NOMO-1 (cell line): Measurements from ENCODE around the gene RASGRF1.

Experiments
- DNase-seq, 2 experiments: peaks; one replicate each; lab custom pipeline; 2025; ENCODE audit not compliant: unreplicated experiment in 2 of 2; lab: John Stamatoyannopoulos, UW

Gene RASGRF1

GRCh38 chr15:78968114-78968513 is 122.5 kb downstream of the RASGRF1 start:
- DNase-seq = no peak

DNA sequence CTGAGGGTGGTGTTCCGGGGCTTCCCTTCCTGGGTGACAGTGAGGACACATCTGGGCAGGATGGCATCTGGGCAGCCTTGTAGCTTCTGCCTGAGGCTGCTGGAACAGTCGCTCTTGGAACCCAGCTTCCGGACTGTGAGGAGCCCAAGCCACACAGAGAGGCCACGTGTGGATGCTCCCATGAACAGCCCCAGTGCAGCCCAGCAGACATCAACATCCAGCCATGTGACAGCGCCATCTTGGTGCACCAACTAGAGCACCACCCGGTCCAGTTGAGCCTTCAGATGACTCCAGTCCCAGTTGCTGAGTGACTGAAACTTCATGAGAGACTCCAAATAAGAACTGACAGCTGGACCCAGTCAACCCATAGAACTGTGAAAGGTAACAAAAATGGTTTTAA is 130.3 kb downstream of the RASGRF1 start:
- DNase-seq = no peak

DNA sequence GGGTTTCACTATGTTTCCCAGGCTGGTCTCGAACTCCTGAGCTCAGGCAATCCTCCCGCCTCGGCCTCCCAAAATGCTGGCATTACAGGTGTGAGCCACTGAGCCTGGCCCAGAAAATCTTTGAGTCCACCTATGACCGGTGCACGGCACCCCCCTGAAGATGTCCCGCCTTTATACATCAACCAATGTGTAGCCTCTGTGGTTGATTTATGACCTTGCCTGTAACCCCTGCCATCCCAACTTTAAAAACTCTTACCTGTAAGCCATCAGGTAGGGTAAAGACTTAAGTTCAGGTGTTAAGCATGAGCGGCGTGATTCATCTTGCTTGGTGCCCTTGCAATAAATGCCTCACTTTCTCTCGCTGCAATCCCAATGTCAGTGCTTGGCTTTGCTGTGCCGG is 131.2 kb downstream of the RASGRF1 start:
- DNase-seq = no peak

GRCh38 chr15:78957416-78958093 is 133.0 kb downstream of the RASGRF1 start:
- DNase-seq = no peak

- DNase-seq = no peak
Observed at GRCh38 chr15:78956937-78957336, 133.6 kb downstream of the RASGRF1 start.

DNA sequence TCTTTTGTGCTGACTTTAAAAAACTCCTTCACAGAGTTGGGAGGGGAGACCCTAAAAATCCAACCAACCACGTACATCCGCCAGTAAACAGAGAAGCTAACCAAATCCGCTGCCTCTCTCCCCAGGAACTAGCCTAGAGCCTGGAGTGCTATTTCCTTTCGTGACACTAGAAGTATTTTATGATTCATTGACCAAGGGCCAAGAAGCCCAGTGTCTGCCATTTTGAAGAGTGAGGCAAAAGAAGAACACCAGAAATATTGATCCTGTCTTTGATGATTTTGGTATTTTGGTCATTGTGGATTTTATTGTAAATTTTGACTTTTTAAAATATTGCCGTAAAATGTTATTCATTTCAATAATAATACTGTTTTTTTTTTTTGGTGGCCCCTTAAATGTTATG is 135.2 kb downstream of the RASGRF1 start:
- no peak for DNase-seq

- no peak for DNase-seq
Observed at GRCh38 chr15:78951841-78952238, 138.7 kb downstream of the RASGRF1 start.

DNA sequence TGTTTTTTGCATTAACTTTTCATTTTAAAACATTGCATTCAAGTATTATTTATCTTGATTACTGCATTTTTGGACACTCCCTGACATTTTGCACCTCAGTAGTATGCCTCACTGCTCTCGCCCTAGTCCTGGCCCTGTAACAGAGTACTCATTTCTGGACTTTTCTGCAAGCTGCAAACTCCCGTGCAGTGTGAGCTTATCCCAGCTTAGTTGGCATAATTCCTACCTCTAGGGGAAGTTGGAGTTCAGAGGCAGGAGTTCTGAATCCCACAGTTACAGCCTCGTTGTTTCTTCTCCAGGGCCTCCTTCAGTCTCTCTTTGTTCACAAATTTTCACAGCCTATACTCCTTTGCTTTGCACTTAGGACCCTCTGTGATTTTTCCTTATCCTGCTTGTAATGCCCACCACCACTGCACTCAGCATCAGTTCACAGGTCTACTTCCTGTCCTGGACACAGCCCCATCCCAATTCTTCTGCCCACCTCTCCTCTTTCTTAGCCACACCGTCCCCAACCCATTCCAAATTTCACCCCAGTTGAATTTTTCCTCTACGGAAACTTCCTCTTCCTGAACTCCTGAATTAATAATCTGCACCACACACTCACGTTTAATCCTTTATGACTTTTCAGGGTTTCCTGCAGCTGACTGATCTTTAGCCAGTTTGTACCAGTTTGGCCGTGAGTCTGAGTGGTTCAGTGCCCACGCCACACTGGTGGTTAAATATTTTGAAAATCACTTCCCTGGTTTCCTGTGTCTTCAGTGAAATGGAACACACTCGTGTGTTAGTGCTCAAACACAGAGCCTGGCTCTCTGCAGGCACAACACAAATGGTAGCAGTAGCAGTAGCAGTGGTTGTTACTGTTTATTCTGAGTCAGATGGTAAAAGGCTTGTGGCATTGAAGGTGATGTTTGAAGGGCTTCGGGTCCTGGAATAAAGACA is 139.4 kb downstream of the RASGRF1 start:
- DNase-seq = no peak

GRCh38 chr15:78950343-78950742 is 140.2 kb downstream of the RASGRF1 start:
- DNase-seq = no peak

DNA sequence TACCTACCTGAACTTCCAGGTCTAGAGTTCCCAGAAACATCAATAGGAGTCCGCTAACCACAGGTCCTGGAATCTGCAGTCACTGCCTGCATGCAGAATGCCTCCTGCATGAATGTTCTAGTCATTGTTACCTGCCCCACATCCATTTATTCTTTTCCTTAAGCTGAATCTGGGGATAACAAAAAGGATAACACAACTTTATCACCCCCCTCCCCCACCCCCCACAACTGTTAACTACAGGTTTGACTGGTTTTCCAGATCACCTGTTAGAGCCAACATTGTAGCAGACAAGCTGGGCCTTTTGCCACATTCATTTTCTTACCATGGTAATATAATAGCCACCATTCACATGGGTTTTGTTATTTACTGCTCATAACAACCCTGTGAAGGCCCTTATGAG is 141.1 kb downstream of the RASGRF1 start:
- DNase-seq = no peak

DNA sequence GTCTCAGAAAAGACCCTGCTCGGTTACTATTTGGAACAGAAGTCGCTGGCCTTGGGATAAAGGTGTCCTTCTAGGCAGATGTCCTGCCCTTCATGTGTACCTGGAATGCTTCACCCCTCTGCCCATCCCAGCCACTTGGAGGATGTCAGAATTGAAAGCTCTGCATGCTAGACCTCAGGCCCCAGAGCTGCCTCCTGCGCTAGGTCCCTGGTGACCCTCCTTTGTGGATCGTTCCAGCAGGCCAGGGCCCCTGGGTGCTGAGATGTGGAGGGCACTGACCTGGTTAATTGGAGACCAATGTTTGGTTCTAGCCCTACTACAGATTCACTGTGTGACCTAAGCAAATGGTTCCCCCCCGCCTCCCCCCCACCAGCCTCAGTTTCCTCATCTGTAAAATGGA is 143.1 kb downstream of the RASGRF1 start:
- no peak for DNase-seq

DNA sequence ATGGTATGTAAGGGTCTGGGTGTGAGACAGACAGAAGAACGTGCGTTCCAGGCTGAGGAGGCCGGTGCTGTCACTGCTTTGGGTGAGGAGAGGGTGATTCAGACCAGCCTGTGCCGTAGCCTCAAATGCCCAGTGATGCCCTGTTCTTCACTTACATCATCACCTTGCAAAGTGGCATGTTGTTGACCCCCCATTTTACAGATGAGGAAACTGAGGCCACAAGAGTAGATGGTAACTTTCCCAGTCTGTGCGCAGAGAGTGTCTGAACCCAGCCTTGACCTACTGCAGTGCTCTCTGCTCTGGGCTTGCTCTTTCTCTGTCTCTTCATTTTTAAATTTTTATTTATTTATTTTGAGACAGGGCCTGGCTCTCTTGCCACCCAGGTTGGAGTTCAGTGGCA is 144.1 kb downstream of the RASGRF1 start:
- DNase-seq = no peak

- DNase-seq = peak; percentile 25 to 72
Observed at GRCh38 chr15:78944669-78945407, 145.7 kb downstream of the RASGRF1 start, which contains the start of gene CTSH. Gene CTSH, minus strand, starts transcription at chr15:78945046. Its CDS starts 65 bp downstream, at chr15:78944981.

DNA sequence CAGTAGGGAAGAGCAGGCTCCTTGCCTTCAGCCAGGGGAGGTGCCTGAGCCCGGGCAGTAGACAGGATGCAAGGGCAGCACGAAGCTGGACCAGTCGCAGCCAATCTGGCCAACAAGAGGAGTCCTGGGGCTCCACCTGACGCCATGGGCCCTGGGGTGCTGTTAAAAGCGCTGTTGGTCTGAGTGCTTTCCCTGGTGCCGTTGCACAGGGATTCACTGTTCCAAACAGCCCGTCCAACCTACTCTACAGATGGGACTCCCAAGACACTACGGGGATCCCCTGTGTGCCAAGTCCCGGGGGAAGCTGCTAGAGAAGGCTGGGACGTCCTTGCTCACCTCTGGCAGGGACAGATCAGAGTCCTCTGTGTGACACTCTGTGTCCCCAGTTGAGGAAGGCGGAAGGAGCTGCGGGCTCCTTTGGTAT is 146.4 kb downstream of the RASGRF1 start:
- DNase-seq = peak in 1 of 2 experiments; percentile 12

- DNase-seq = no peak
Observed at GRCh38 chr15:78943692-78944091, 146.9 kb downstream of the RASGRF1 start.

DNA sequence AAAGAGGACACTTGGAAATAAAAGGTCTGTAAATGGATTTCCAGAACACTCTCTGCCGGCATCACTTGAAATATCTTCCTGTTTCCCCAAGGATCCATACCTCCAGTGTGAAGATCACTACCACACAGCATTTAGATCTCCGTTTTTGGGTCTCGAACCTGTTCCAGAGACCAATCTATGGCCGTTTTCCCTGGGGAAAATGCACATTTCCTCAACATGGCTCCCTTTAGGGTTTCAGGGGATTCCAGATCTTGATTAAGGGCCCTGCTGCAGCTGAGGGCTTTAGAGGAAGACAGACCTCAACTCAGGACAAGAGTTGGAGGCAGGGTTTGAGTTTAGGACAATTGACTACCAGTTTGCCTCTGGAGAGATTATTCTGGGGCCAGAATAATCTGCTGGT is 147.8 kb downstream of the RASGRF1 start:
- no peak for DNase-seq

DNA sequence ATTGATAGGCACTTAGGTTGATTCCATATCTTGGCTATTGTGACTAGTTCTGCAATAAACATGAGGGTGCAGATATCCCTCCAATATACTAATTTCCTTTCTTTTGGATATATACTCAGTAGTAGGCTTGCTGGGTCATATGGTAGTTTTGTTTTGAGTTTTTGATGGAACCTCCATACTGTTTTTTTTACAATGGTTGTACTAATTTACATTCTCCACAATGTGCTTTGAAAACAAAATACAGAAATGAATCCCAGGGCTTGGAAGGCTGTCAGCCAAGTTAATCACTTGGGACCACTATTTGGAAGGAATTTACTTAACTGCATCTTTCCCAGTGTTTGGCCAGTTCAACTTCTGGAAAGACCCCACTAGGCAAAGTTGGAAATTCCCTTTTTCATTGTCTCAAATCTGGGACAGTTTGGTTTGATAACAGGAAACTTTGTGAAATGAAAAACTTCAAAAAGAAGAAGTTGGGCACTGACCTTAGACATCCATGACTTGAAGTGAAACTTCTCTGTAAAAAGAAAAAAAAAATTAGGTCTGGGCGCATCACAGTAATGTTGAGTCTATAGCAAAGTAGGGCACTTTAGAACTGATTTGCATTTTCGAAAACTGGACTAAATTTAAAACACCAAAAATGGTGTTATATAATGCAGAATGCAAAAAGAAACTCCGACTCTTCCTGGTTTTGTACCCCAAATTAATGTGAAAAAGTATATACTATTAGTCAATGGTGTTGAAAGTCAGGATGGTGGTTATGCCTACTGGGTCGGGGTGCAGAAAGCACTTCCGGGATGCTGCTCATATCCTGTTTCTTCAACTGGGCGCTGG is 151.7 kb downstream of the RASGRF1 start:
- DNase-seq = peak; percentile 73 to 86

DNA sequence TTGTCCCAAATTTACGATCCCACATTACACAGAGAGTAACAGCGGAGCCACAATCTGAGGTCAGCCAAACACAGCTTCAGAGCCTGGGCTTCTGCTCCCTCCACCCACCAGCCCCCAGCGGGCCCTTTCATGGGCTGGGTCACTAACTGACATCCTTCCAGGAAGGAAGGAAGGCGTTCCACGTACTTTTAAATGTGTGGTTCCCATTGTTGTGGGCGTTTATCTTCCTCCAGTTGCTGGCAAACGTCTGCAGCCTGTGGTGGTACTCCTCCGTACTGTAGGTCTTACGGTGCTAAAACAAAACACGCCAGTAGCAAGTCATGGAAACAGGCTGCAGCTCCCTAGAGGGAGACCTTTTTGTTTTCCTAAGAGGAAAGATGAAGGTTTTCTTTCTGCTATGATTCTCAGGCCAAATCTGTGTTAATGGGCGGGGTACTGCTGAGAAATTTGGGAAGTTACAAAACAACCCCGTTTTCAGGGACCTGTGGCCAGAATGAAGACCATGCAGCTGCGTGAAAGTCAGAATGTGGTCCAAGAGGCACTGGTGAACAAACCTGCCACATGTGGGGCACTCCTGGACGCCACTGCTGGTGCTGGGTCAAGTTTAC is 153.3 kb downstream of the RASGRF1 start:
- no peak for DNase-seq

DNA sequence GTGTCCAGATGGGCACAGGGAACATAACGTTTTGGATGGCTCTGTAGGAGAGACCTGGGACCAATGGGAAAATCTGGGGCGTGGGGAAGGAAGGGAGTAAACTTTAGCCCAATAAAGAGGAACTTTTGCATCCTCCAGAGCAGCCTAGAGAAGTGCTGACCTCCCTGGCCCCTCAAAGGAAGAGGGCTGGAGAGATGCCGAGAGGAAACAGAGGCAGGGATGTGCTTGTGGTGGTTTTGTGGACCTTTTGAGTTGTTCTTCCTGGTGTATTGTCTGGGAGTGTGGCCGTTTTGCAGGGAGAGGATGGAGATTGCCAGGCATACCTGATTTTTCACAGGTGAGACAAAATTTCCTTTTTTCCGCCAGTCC is 155.9 kb downstream of the RASGRF1 start:
- no peak for DNase-seq
